ENCODE results near the gene THSD8. TPM values are rescaled to one million over a fixed set of nuclear protein-coding genes. Genes with fewer than 3 reads are reported as not detected.
A peak's percentile ranks its signal among the peaks of the same experiment; 100 is the strongest.

THSD8 gene
- total and polyA plus RNA-seq, 2 experiments from 2014 or later = 10.8 TPM; not detected in 1

DNA sequence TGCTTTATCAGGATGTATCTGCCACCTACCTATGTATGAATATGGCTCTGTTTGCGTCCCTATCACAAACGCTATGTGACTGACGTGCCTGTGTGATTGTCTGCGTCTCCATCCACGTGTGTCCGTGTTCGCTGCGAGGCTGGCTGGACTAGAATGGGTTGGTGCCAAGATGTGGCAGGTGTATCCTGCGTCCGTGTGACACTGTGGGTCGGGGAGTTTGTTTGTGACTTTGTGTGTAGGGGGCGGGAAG is 19.8 kb upstream of the THSD8 start:
- no peaks in the 10 kb centered on the region for H3K36me3 ChIP-seq (ENCODE audit: low read depth)
- H3K4me2 ChIP-seq (ENCODE audit: unreplicated experiment) = peak overlapping the region; percentile 45
- no peaks in the 10 kb centered on the region for H3K9me2 ChIP-seq (ENCODE audit: insufficient read depth)
- DNase-seq = no peak
- peak overlapping the region; percentile 73 for H3K27ac ChIP-seq
- H2AFZ ChIP-seq = no peak overlapping the region
- H3K9me3 ChIP-seq (ENCODE audit: low read depth) = no peaks in the 10 kb centered on the region
- peaks cover 21% of the 10 kb centered on the region for H3K4me1 ChIP-seq (ENCODE audit: insufficient read depth)
- H3K79me2 ChIP-seq (ENCODE audit: insufficient read depth) = no peaks in the 10 kb centered on the region
- TF ChIP-seq EZH2phosphoT487 (IDR thresholded peaks at IDR 0.05; ENCODE audit: insufficient read depth, low read depth) = no peak
- TF ChIP-seq EZH2 (IDR thresholded peaks at IDR 0.05; ENCODE audit: insufficient read depth, poor library complexity, severe bottlenecking) = no peak
- H3K27me3 ChIP-seq (replicated peaks; ENCODE audit: insufficient read depth) = no peaks in the 10 kb centered on the region
- peak overlapping the region; percentile 64 for H3K4me3 ChIP-seq
- peaks cover 43% of the 10 kb centered on the region for H3F3A ChIP-seq (ENCODE audit: insufficient read depth)
- WGBS, 2 experiments (ENCODE audit: low coverage in 1 of 2, low lambda C conversion rate in 2 of 2, missing lambda C conversion rate in 2 of 2) = 4 to 5% methylated on average over 12 of the region's 12 CpGs
- in situ Hi-C loops (cut with MboI) = no loop called here
- H3K9ac ChIP-seq = peak overlapping the region; percentile 79
- no peaks in the 10 kb centered on the region for H4K20me1 ChIP-seq (ENCODE audit: insufficient read depth)

DNA sequence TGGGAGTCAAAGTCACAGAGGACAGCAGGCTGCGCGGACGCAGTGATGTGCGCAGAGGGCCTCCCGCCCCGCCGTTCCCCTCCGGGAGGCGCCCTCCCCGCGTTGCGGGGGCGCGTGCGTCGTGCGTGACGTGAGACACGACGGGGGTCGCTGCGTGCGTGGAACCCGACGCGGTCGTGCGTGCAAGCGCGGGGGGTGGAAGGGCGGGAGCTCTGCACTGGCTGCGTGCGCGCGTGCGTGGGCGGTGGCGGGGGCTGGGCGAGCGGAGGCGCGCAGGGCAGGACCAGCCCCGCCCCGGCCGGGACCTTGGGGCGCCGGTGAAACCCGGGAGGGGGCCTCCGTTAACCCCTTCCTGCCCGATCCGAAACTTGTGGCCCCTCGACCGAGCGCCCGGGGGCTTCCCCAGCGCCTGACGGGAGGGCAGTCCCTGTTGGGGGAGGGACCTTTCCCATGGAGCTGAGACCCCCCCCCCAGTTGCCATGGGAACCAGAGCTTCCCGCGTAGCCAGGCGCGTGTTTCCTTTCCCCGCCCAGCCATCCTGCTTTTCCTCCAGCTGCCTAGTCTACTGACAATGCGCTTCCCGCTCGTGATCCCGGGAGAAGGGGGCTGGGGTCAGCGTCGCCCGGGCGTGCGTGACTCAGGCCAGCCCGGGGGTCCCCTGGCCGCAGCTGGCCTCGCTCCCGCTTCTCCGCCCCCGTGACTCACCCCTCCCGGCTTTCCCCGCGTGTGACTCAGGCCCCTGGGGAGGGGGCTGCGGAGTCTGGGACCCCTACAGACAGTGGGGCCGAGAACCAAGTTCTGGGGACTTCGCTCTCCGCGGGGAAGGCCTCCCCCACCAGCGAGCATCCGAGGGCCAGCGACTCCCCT is 19.2 kb upstream of the THSD8 start:
- WGBS, 2 experiments (ENCODE audit: low coverage in 1 of 2, low lambda C conversion rate in 2 of 2, missing lambda C conversion rate in 2 of 2) = 0 to 2% methylated on average over 21 to 81 of the region's 88 CpGs
- H3K9me3 ChIP-seq (ENCODE audit: low read depth) = no peaks in the 10 kb centered on the region
- no peaks in the 10 kb centered on the region for H3K79me2 ChIP-seq (ENCODE audit: insufficient read depth)
- H3K4me1 ChIP-seq (ENCODE audit: insufficient read depth) = peaks cover 21% of the 10 kb centered on the region
- H3K4me2 ChIP-seq (ENCODE audit: unreplicated experiment) = peak overlapping the region; percentile 45
- H3K27me3 ChIP-seq (replicated peaks; ENCODE audit: insufficient read depth) = no peaks in the 10 kb centered on the region
- H3K9me2 ChIP-seq (ENCODE audit: insufficient read depth) = no peaks in the 10 kb centered on the region
- H3K36me3 ChIP-seq (ENCODE audit: low read depth) = no peaks in the 10 kb centered on the region
- no peak for TF ChIP-seq EZH2phosphoT487 (IDR thresholded peaks at IDR 0.05; ENCODE audit: insufficient read depth, low read depth)
- no peak for TF ChIP-seq EZH2 (IDR thresholded peaks at IDR 0.05; ENCODE audit: insufficient read depth, poor library complexity, severe bottlenecking)
- in situ Hi-C loops (cut with MboI) = no loop called here
- H3F3A ChIP-seq (ENCODE audit: insufficient read depth) = peaks cover 43% of the 10 kb centered on the region
- no peaks in the 10 kb centered on the region for H4K20me1 ChIP-seq (ENCODE audit: insufficient read depth)
- peak overlapping the region; percentile 73 for H3K27ac ChIP-seq
- H2AFZ ChIP-seq = no peak overlapping the region
- H3K4me3 ChIP-seq = peak overlapping the region; percentile 64
- peak; percentile 84 for DNase-seq
- H3K9ac ChIP-seq = peak overlapping the region; percentile 79

DNA sequence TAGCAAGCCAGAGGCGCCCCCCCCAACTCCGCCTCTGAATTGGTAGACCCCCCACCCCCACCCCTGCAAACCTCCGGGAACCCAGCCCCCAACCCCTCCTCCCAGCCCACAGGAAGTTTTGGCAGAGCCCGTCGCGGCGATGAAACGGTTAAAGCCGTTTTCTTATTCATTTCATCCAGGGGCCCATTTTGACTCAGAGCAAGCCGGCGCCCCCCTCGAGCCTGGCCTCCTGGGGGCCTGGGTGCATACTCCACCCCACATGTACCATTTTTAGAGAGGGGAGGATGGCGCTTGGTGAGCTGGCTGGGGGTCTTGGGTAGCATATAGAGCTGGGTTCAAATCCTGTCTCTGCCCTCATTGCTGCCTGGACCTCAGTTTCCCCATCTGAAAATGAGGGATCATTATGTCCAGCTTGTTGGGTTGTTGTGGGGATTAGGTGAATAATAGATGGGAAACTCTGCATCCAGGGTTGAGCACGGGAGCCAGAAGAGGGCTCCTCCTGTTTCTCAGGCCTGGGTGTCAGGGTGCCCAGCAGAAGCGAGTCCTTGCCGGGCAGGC is 18.5 kb upstream of the THSD8 start:
- peaks cover 27% of the 10 kb centered on the region for H3K4me1 ChIP-seq (ENCODE audit: insufficient read depth)
- peak overlapping the region; percentile 73 for H3K27ac ChIP-seq
- peak overlapping the region; percentile 79 for H3K9ac ChIP-seq
- H3K79me2 ChIP-seq (ENCODE audit: insufficient read depth) = no peaks in the 10 kb centered on the region
- no peaks in the 10 kb centered on the region for H3K27me3 ChIP-seq (replicated peaks; ENCODE audit: insufficient read depth)
- H3K4me2 ChIP-seq (ENCODE audit: unreplicated experiment) = peak overlapping the region; percentile 45
- in situ Hi-C loops (cut with MboI) = no loop called here
- TF ChIP-seq EZH2 (IDR thresholded peaks at IDR 0.05; ENCODE audit: insufficient read depth, poor library complexity, severe bottlenecking) = no peak
- no peak for TF ChIP-seq EZH2phosphoT487 (IDR thresholded peaks at IDR 0.05; ENCODE audit: insufficient read depth, low read depth)
- H3F3A ChIP-seq (ENCODE audit: insufficient read depth) = peaks cover 50% of the 10 kb centered on the region
- DNase-seq = peak; percentile 42
- WGBS, 2 experiments (ENCODE audit: low coverage in 1 of 2, low lambda C conversion rate in 2 of 2, missing lambda C conversion rate in 2 of 2) = 9 to 10% methylated on average over 14 to 15 of the region's 16 CpGs
- peak overlapping the region; percentile 64 for H3K4me3 ChIP-seq
- H4K20me1 ChIP-seq (ENCODE audit: insufficient read depth) = no peaks in the 10 kb centered on the region
- H3K9me3 ChIP-seq (ENCODE audit: low read depth) = no peaks in the 10 kb centered on the region
- no peaks in the 10 kb centered on the region for H3K36me3 ChIP-seq (ENCODE audit: low read depth)
- H3K9me2 ChIP-seq (ENCODE audit: insufficient read depth) = no peaks in the 10 kb centered on the region
- H2AFZ ChIP-seq = no peak overlapping the region

DNA sequence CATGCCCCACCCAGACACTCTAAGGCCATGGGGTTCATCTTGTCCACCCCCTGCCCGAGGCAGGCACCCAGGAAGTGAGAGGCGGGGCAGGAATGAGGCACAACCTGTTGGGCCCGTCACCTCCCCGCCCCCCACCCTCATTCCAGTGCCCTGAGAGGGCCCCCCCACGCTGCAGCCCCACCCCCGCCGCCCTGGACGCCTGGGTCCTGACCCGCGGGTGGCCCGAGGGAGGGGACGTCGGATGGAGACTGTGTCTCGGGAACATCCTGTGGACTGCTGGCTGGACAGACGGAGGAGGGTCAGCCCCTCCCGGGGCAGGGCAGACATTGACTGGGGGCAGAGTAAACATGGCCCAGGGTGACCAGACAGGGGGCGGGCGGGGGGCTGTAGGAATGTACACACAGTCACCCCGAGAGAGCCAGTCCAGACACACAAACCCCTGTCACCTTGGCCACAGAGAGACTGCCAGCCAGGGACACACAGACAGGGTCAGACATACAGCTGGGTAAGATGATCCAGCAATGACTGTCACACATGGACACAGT is 17.9 kb upstream of the THSD8 start:
- Histone ChIP-seq H3K9me2 (ENCODE audit: insufficient read depth) (no peaks in the 10 kb centered on the region), H3K9me3 (ENCODE audit: low read depth) (no peaks in the 10 kb centered on the region), H3F3A (ENCODE audit: insufficient read depth) (peaks cover 47% of the 10 kb centered on the region), H3K36me3 (ENCODE audit: low read depth) (no peaks in the 10 kb centered on the region), H3K4me3 (no peak overlapping the region), H2AFZ (no peak overlapping the region), H3K27ac (peak overlapping the region; percentile 73), H3K79me2 (ENCODE audit: insufficient read depth) (no peaks in the 10 kb centered on the region), H3K4me2 (ENCODE audit: unreplicated experiment) (no peak overlapping the region), H3K4me1 (ENCODE audit: insufficient read depth) (peaks cover 32% of the 10 kb centered on the region), H3K9ac (peak overlapping the region; percentile 79), H4K20me1 (ENCODE audit: insufficient read depth) (no peaks in the 10 kb centered on the region), H3K27me3 (replicated peaks; ENCODE audit: insufficient read depth) (no peaks in the 10 kb centered on the region)
- 23 to 28% methylated on average over 10 to 16 of the region's 19 CpGs for WGBS, 2 experiments (ENCODE audit: low coverage in 1 of 2, low lambda C conversion rate in 2 of 2, missing lambda C conversion rate in 2 of 2)
- no peak for DNase-seq
- in situ Hi-C loops (cut with MboI) = no loop called here
- TF ChIP-seq EZH2 (IDR thresholded peaks at IDR 0.05; ENCODE audit: insufficient read depth, poor library complexity, severe bottlenecking) = no peak
- TF ChIP-seq EZH2phosphoT487 (IDR thresholded peaks at IDR 0.05; ENCODE audit: insufficient read depth, low read depth) = no peak

All from GM23248 (cell line).